ENCODE data around the gene DAAM1.

The DAAM1 gene

GRCh38 chr14:59188461-59189090, at the start of gene DAAM1:
DAAM1 (plus strand) TSS chr14:59188667; CDS start chr14:59263478, 74,811 bp downstream.
- CTCF ChIA-PET, result no interaction called here
- TF ChIP-seq ZNF384 (IDR thresholded peaks at IDR 0.05) (no peak), NFRKB (IDR thresholded peaks at IDR 0.05) (no peak), BHLHE40 (IDR thresholded peaks at IDR 0.05; ENCODE audit: borderline replicate concordance) (no peak), HDGF (IDR thresholded peaks at IDR 0.05; ENCODE audit: borderline replicate concordance) (no peak), LEF1 (IDR thresholded peaks at IDR 0.05; ENCODE audit: borderline replicate concordance) (no peak), ELF4 (IDR thresholded peaks at IDR 0.05) (no peak; the same call in 1 of the 2 replicates), CTBP1 (IDR thresholded peaks at IDR 0.05; ENCODE audit: borderline replicate concordance) (no peak), FOXM1 (IDR thresholded peaks at IDR 0.05; ENCODE audit: borderline replicate concordance) (no peak), L3MBTL2 (conservative IDR thresholded peaks at IDR 0.05) (no peak), ARNT (IDR thresholded peaks at IDR 0.05) (no peak)
- POLR2A ChIA-PET, result interaction anchor here (0.6 to 2.0 kb wide), 10 partner anchors 12 to 891 kb away, joined by 3 to 7 read pairs (median 4); partner anchors contain the start of genes ARID4A, JKAMP and L3HYPDH
- DNase-seq (ENCODE audit: extremely low spot score), result peak; percentile 94

- no peak for TF ChIP-seq ELF4 (IDR thresholded peaks at IDR 0.05)
- ChIA-PET POLR2A (no interaction called here), CTCF (no interaction called here)
- DNase-seq (ENCODE audit: extremely low spot score), result no peak
These were observed 49.1 kb upstream of the DAAM1 start for GRCh38 chr14:59139324-59139723.

- ChIA-PET POLR2A (no interaction called here), CTCF (interaction anchor here (0.6 kb wide), 1 partner anchor 1504 kb away, joined by 5 read pairs; no protein-coding TSS in a partner anchor)
These were observed 48.2 kb upstream of the DAAM1 start for GRCh38 chr14:59140106-59140843.

GRCh38 chr14:59146484-59146883, 42.0 kb upstream of the DAAM1 start:
- TF ChIP-seq LEF1 (IDR thresholded peaks at IDR 0.05; ENCODE audit: borderline replicate concordance) (no peak), PKNOX1 (IDR thresholded peaks at IDR 0.05) (peak; percentile 60; the same call in 1 of the 2 replicates)
- CTCF ChIA-PET, result interaction anchor here (0.5 kb wide), 1 partner anchor 453 kb away, joined by 3 read pairs; no protein-coding TSS in a partner anchor
- POLR2A ChIA-PET, result no interaction called here
- DNase-seq (ENCODE audit: extremely low spot score), result no peak

More at GRCh38 chr14:59140106-59140843, 48.2 kb upstream of the DAAM1 start:
- TF ChIP-seq SUZ12 (IDR thresholded peaks at IDR 0.05) (no peak), LEF1 (IDR thresholded peaks at IDR 0.05; ENCODE audit: borderline replicate concordance) (no peak), BHLHE40 (IDR thresholded peaks at IDR 0.05; ENCODE audit: borderline replicate concordance) (no peak), PKNOX1 (IDR thresholded peaks at IDR 0.05) (no peak), TARDBP (IDR thresholded peaks at IDR 0.05) (no peak), FOXK2 (IDR thresholded peaks at IDR 0.05) (no peak), ARNT (IDR thresholded peaks at IDR 0.05) (no peak), ZNF384 (IDR thresholded peaks at IDR 0.05) (no peak), CTBP1 (IDR thresholded peaks at IDR 0.05; ENCODE audit: borderline replicate concordance) (no peak), ELF4 (IDR thresholded peaks at IDR 0.05) (no peak), SP1 (IDR thresholded peaks at IDR 0.05) (no peak), L3MBTL2 (conservative IDR thresholded peaks at IDR 0.05) (no peak), NFRKB (IDR thresholded peaks at IDR 0.05) (no peak), FOXA1 (IDR thresholded peaks at IDR 0.05) (no peak), FOXM1 (IDR thresholded peaks at IDR 0.05; ENCODE audit: borderline replicate concordance) (no peak), HDGF (IDR thresholded peaks at IDR 0.05; ENCODE audit: borderline replicate concordance) (no peak)
- DNase-seq (ENCODE audit: extremely low spot score), result no peak

- TF ChIP-seq TARDBP (IDR thresholded peaks at IDR 0.05) (no peak), FOXK2 (IDR thresholded peaks at IDR 0.05) (no peak), ZNF384 (IDR thresholded peaks at IDR 0.05) (no peak), ARNT (IDR thresholded peaks at IDR 0.05) (no peak), LEF1 (IDR thresholded peaks at IDR 0.05; ENCODE audit: borderline replicate concordance) (no peak), HDGF (IDR thresholded peaks at IDR 0.05; ENCODE audit: borderline replicate concordance) (no peak), FOXA1 (IDR thresholded peaks at IDR 0.05) (no peak), SP1 (IDR thresholded peaks at IDR 0.05) (no peak)
- no peak for DNase-seq (ENCODE audit: extremely low spot score)
- ChIA-PET CTCF (no interaction called here), POLR2A (no interaction called here)
These were observed 41.5 kb upstream of the DAAM1 start for GRCh38 chr14:59147007-59147406.

GRCh38 chr14:59148334-59148900, 40.0 kb upstream of the DAAM1 start:
- DNase-seq (ENCODE audit: extremely low spot score), result no peak
- CTCF ChIA-PET, result no interaction called here
- TF ChIP-seq LEF1 (IDR thresholded peaks at IDR 0.05; ENCODE audit: borderline replicate concordance) (no peak), ARNT (IDR thresholded peaks at IDR 0.05) (no peak), TARDBP (IDR thresholded peaks at IDR 0.05) (no peak), L3MBTL2 (conservative IDR thresholded peaks at IDR 0.05) (no peak), PKNOX1 (IDR thresholded peaks at IDR 0.05) (no peak), CTBP1 (IDR thresholded peaks at IDR 0.05; ENCODE audit: borderline replicate concordance) (no peak), SP1 (IDR thresholded peaks at IDR 0.05) (no peak), HDGF (IDR thresholded peaks at IDR 0.05; ENCODE audit: borderline replicate concordance) (no peak), NFRKB (IDR thresholded peaks at IDR 0.05) (no peak), BHLHE40 (IDR thresholded peaks at IDR 0.05; ENCODE audit: borderline replicate concordance) (no peak), FOXK2 (IDR thresholded peaks at IDR 0.05) (no peak)
- POLR2A ChIA-PET, result no interaction called here

All from HEK293T (cell line).